Dendritic cell treated with granulocyte-macrophage colony-stimulating factor and Interleukin-4, amounts not matched to agents 40 ng/mL and 50 ng/mL, for 4 days (primary cell): ENCODE measurements around the gene SCYL1.

ENCODE experiments used
- H3K27ac Mint-ChIP-seq: one replicate; pipeline ENCODE4 v1.8.0; 2022; ENCODE audit warnings: mild to moderate bottlenecking, mixed read lengths
- H3K27me3 Mint-ChIP-seq: one replicate; pipeline ENCODE4 v1.8.0; 2022; ENCODE audit warnings: mild to moderate bottlenecking, mixed read lengths
- H3K36me3 Mint-ChIP-seq: one replicate; pipeline ENCODE4 v1.8.0; 2022; ENCODE audit warnings: low read depth, mixed read lengths
- H3K4me1 Mint-ChIP-seq: one replicate; pipeline ENCODE4 v1.8.0; 2022; ENCODE audit warnings: low read depth, mixed read lengths
- H3K4me3 Mint-ChIP-seq: one replicate; pipeline ENCODE4 v1.8.0; 2022; ENCODE audit warnings: mild to moderate bottlenecking, moderate library complexity, mixed read lengths
- H3K9me3 Mint-ChIP-seq: one replicate; pipeline ENCODE4 v1.8.0; 2022; ENCODE audit warnings: mixed read lengths
- intact Hi-C: fragments of 100-400 bp; cut with micrococcal nuclease; formaldehyde crosslinking; loops from one replicate; pipeline ENCODE4 v1.15.0; 2022

Gene SCYL1

GRCh38 chr11:65524741-65525545 is at the start of gene SCYL1:
Gene SCYL1 (plus strand): TSS chr11:65525083. CDS start chr11:65525154, 71 bp downstream.
- peak within 1 kb of the TSS; percentile 80 for H3K4me3 Mint-ChIP-seq
- H3K27me3 Mint-ChIP-seq = no peaks in the 10 kb centered on the region
- H3K27ac Mint-ChIP-seq = peak within 1 kb of the TSS; percentile 64
- H3K36me3 Mint-ChIP-seq = peaks cover 49% of the 10 kb centered on the region
- intact Hi-C loops = no loop called here
- no peaks in the 10 kb centered on the region for H3K9me3 Mint-ChIP-seq
- peaks cover 52% of the 10 kb centered on the region for H3K4me1 Mint-ChIP-seq

GRCh38 chr11:65476632-65477148 is 48.2 kb upstream of the SCYL1 start:
- Mint-ChIP-seq H3K27me3 (peaks cover 2% of the 10 kb centered on the region), H3K36me3 (peaks cover 7% of the 10 kb centered on the region), H3K27ac (peak overlapping the region; percentile 100), H3K4me3 (peak overlapping the region; percentile 95), H3K9me3 (no peaks in the 10 kb centered on the region), H3K4me1 (peaks cover 46% of the 10 kb centered on the region)
- intact Hi-C loops = loop anchor here (2.0 kb wide), 1 partner anchor 20 kb away; no protein-coding TSS in a partner anchor

- no peaks in the 10 kb centered on the region for H3K27me3 Mint-ChIP-seq
- H3K4me3 Mint-ChIP-seq = peak overlapping the region; percentile 95
- intact Hi-C loops = loop anchor here (2.0 kb wide), 1 partner anchor 19 kb away; no protein-coding TSS in a partner anchor
- peaks cover 7% of the 10 kb centered on the region for H3K36me3 Mint-ChIP-seq
- no peaks in the 10 kb centered on the region for H3K9me3 Mint-ChIP-seq
- H3K27ac Mint-ChIP-seq = peak overlapping the region; percentile 100
- H3K4me1 Mint-ChIP-seq = peaks cover 45% of the 10 kb centered on the region
Measured at GRCh38 chr11:65477149-65477965, 47.5 kb upstream of the SCYL1 start.

DNA sequence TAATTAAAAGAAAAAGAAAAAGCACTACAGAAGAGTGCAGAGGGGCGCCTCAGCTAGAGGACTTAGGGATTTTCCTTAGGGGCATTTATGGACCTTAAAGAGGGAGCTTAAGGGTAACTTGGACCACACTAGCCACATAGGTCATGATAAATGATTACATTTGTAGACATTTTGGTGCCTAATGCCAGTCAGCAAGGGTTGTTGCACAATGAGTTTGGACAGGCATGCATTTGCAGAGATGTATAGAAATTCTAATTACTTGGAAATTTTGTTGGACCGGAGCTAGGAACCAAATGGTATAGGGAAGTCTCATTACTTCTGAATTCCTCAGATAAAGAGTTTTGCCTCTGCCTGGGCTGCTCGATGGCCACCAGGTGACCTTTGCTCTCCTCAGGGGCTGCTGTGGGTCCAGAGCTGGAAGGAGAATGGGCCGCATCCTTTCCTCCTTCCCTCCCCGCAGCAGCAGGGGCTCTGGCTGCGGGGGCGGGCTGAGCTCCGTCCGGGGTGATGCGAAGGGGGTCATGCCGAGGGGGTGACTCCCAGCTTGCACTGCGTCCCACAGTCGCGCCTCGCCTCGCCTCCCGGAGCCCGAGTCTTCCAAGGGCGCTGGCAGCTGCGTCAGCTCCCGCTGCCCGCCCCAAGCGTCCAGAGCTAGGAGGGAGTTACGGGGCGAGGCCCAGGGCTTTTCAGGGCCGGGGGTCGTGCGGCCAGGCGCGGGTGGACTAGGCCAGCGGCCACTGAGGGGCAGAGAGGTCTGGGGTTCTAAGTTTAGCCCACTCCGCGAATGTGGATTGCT is 46.3 kb upstream of the SCYL1 start:
- peaks cover 47% of the 10 kb centered on the region for H3K4me1 Mint-ChIP-seq
- H3K4me3 Mint-ChIP-seq = no peak overlapping the region
- no peaks in the 10 kb centered on the region for H3K27me3 Mint-ChIP-seq
- no peaks in the 10 kb centered on the region for H3K9me3 Mint-ChIP-seq
- intact Hi-C loops = no loop called here
- peaks cover 7% of the 10 kb centered on the region for H3K36me3 Mint-ChIP-seq
- H3K27ac Mint-ChIP-seq = peak overlapping the region; percentile 100

- intact Hi-C loops = no loop called here
- peak overlapping the region; percentile 100 for H3K27ac Mint-ChIP-seq
Measured at GRCh38 chr11:65479184-65480145, 45.4 kb upstream of the SCYL1 start.

DNA sequence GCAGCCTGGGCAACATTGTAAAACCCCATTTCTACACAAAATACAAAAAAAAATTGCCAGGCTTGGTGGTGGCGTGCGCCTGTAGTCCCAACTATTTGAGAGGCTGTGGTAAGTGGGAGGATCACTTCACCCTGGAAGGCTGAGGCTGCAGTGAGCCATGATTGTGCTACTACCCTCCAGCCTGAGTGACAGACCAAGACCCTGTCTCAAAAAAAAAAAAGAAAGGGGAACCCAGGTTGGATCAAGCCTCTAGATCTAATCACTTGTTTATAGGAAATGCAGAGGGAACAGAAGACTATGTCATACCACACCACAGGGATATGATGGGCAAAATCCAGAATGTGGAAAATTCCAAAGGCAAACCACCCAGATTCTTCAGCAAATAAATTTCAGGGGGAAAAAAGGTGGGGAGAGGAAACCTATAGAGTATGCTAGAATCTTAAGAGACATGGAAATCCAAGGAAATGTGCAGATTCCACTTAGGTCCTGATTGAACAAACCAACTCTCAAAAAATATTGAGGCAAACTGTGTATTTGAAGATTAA is 42.5 kb upstream of the SCYL1 start:
- H3K4me3 Mint-ChIP-seq = no peak overlapping the region
- no peaks in the 10 kb centered on the region for H3K27me3 Mint-ChIP-seq
- intact Hi-C loops = no loop called here
- no peaks in the 10 kb centered on the region for H3K36me3 Mint-ChIP-seq
- H3K9me3 Mint-ChIP-seq = no peaks in the 10 kb centered on the region
- H3K4me1 Mint-ChIP-seq = peaks cover 50% of the 10 kb centered on the region
- no peak overlapping the region for H3K27ac Mint-ChIP-seq

More at GRCh38 chr11:65479184-65480145, 45.4 kb upstream of the SCYL1 start:
- peaks cover 47% of the 10 kb centered on the region for H3K4me1 Mint-ChIP-seq
- H3K4me3 Mint-ChIP-seq = no peak overlapping the region
- no peaks in the 10 kb centered on the region for H3K9me3 Mint-ChIP-seq
- no peaks in the 10 kb centered on the region for H3K27me3 Mint-ChIP-seq
- H3K36me3 Mint-ChIP-seq = peaks cover 7% of the 10 kb centered on the region

DNA sequence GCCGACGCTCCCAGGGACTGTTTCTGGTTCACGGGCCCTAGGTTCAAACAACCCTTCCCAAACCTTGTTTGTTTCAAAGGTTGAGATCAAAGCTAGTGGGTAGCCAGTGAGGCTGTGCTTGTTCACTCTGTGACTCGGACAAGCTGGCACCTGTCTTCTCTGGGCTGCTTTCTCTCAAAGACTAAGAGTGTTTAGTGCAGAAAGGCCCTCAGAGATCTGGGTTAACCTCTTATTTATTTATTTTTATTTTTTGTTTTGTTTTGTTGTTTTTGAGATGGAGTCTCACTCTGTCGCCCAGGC is 39.0 kb upstream of the SCYL1 start:
- H3K4me1 Mint-ChIP-seq = peaks cover 59% of the 10 kb centered on the region
- H3K4me3 Mint-ChIP-seq = no peak overlapping the region
- no peak overlapping the region for H3K27ac Mint-ChIP-seq
- no peaks in the 10 kb centered on the region for H3K27me3 Mint-ChIP-seq
- intact Hi-C loops = no loop called here
- no peaks in the 10 kb centered on the region for H3K9me3 Mint-ChIP-seq
- H3K36me3 Mint-ChIP-seq = no peaks in the 10 kb centered on the region

DNA sequence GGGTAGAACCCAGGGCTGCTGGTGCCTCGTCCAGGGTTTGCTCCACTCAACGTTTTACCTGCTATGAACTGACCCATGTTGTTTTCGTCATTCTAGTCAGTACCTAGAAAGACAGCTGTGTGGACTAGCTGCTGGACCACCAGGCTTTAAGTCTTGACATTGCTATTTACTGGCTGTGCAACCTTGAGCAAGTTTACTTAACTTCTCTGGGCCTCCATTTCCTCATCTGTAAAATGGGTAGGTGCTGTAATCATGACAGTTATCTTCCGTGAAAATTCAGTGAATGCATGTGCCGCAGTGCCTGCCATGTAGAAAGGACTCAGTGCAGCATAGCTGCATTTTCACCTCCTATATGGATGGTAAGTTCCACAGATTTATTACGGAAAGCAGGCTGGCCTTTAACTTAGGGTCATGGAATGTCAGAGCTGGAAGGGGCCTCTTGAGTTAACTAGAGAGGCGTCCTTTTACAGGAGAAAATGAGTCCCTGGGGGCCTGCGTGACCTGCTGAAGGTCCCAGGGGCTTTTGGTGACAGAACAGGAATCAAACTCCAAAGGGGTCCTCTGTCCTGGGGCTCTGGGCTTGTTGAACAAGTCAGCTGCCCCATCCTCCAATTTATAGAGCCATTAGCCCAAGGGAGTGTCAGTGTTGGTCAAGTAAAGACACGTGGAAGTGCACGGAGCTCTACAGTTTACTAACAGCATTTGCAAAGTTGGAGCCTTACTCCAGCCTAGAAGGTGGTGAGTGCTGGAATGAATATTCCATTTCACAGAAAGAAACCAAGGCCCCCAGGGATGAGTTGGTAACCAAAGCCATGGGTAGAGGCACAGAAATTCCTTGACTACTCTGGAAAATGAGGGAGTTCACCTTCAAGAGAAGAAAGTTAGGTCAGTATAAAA is 38.1 kb upstream of the SCYL1 start:
- Mint-ChIP-seq H3K9me3 (no peaks in the 10 kb centered on the region), H3K27ac (peak overlapping the region; percentile 96), H3K4me1 (peaks cover 64% of the 10 kb centered on the region), H3K27me3 (no peaks in the 10 kb centered on the region), H3K36me3 (no peaks in the 10 kb centered on the region), H3K4me3 (no peak overlapping the region)
- intact Hi-C loops = loop anchor here (1.0 kb wide), 1 partner anchor 10 kb away; no protein-coding TSS in a partner anchor

DNA sequence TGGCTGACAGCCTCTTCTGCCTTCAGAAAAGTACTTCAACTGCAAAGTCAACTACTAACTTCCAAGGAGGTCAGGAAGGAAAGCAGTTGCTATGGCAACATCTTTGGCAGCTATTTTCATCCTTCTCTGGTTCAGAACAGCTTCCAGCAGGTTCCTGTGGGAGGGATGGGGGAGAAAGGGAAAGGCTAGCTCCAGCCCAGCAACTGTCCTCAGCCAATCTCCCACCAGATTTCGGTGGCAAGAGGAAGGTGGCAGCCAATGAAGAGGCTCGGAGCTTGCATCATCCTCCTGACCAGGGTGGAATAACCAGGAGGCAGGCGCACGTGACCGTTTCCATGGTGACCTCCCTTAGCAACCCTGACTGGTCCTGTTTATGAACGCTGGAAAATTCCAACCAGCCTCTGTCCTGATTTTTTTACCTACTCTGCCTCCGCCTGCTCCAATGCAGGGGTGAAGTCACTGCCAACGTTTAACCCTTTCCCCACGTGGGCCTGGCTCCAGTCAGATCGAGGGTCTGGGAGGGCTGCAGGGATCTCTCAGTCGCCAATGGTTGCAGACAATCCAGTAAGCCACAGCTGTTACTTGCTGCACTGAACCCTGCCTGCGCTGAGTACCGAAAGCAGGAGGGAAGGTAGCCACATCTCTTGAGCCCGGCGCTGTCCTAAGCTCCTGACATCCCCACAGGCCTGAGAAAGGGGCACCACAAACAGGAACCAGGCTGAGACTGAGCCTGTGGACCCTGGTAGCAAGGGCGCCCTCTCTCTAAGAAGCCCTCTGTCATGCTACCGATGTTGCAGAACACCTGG is 37.2 kb upstream of the SCYL1 start:
- Mint-ChIP-seq H3K4me1 (peaks cover 67% of the 10 kb centered on the region), H3K4me3 (no peak overlapping the region), H3K27me3 (no peaks in the 10 kb centered on the region), H3K9me3 (no peaks in the 10 kb centered on the region), H3K36me3 (no peaks in the 10 kb centered on the region), H3K27ac (peak overlapping the region; percentile 96)
- intact Hi-C loops = loop anchor here (1.0 kb wide), 1 partner anchor 10 kb away; no protein-coding TSS in a partner anchor

DNA sequence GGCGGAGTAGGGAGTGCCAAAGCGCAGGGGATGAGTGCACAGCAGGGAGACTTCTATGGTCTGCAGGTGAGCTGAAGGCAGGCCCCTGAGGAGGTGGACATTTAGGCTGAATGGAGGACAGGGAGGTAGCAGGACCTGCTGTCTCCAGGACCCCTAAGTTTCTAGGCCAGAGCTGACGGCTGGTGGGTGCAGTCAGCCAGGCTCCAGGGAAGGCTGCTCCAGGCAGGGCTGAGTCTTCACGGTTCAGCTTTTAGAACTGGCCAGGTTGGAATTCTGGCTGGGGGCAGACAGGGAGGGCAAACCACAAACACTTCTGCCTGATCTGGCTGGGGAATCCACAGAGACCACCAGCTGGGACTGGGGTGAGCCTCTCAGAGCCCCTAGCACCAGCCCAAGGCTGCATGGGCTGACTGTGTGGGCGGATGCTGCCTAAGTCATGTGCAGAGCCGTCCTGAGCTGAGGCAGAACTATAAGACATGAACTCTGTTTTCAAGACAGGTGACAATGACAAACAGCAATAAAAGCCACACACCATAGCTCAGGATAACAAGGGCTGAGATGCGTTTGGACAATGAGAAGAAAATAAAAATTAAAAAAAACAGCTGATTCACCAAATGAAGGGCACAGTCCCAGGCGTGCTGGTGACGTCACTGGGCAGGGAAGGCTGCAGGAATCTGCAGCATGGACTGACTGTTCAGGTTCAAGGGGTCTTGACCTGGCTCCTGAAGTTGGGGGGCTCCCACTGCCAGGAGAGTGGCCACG is 36.4 kb upstream of the SCYL1 start:
- Mint-ChIP-seq H3K27me3 (no peaks in the 10 kb centered on the region), H3K9me3 (no peaks in the 10 kb centered on the region), H3K4me3 (no peak overlapping the region), H3K4me1 (peaks cover 75% of the 10 kb centered on the region), H3K27ac (peak overlapping the region; percentile 96), H3K36me3 (no peaks in the 10 kb centered on the region)
- intact Hi-C loops = no loop called here
